GM19025 (cell line): Measurements from ENCODE around the gene ZMIZ1.
"Not testable (repeated sequence)": the region's sequence is repeated elsewhere in the genome, so short reads cannot be mapped to it uniquely, and the experiment has no call there.

Source experiments
- ATAC-seq: cut with Tn5 transposase; IDR thresholded peaks from one replicate; pipeline ENCODE4 v1.9.1; 2021; ENCODE audit warnings: mild to moderate bottlenecking, low read depth, moderate library complexity; ENCODE audit not compliant: unreplicated experiment

Gene ZMIZ1

GRCh38 chr10:79326361-79327089 lies 257.8 kb downstream of the ZMIZ1 start:
- no peak for ATAC-seq

- ATAC-seq: peak; percentile 36
These were observed 258.3 kb downstream of the ZMIZ1 start for GRCh38 chr10:79327090-79327457.

GRCh38 chr10:79328147-79328701 lies 259.5 kb downstream of the ZMIZ1 start:
- no peak for ATAC-seq

- no peak for ATAC-seq
These were observed 260.2 kb downstream of the ZMIZ1 start for GRCh38 chr10:79328737-79329504.

- no peak for ATAC-seq
These were observed 260.8 kb downstream of the ZMIZ1 start for GRCh38 chr10:79329529-79329928.

- ATAC-seq: peak; percentile 20
These were observed 262.5 kb downstream of the ZMIZ1 start for GRCh38 chr10:79331226-79331625.

- ATAC-seq: peak; percentile 73
These were observed 262.9 kb downstream of the ZMIZ1 start for GRCh38 chr10:79331709-79332108.

- ATAC-seq: not testable (repeated sequence)
These were observed 264.0 kb downstream of the ZMIZ1 start for GRCh38 chr10:79332610-79333315.

GRCh38 chr10:79333513-79333912 lies 264.7 kb downstream of the ZMIZ1 start:
- ATAC-seq: no peak

GRCh38 chr10:79334573-79334972 lies 265.8 kb downstream of the ZMIZ1 start:
- ATAC-seq: no peak

- ATAC-seq: no peak
These were observed 266.3 kb downstream of the ZMIZ1 start for GRCh38 chr10:79335094-79335469.

- no peak for ATAC-seq
These were observed 266.9 kb downstream of the ZMIZ1 start for GRCh38 chr10:79335470-79336235.

GRCh38 chr10:79336276-79336675 lies 267.5 kb downstream of the ZMIZ1 start:
- no peak for ATAC-seq

GRCh38 chr10:79336739-79337138 lies 268.0 kb downstream of the ZMIZ1 start:
- no peak for ATAC-seq

GRCh38 chr10:79337783-79338469 lies 269.2 kb downstream of the ZMIZ1 start:
- not testable (repeated sequence) for ATAC-seq

GRCh38 chr10:79339266-79339665 lies 270.5 kb downstream of the ZMIZ1 start:
- ATAC-seq: no peak

- ATAC-seq: no peak
These were observed 272.0 kb downstream of the ZMIZ1 start for GRCh38 chr10:79340646-79341244.

- ATAC-seq: no peak
These were observed 273.6 kb downstream of the ZMIZ1 start for GRCh38 chr10:79342295-79342761.
